HG03442 (cell line): Measurements from ENCODE around the gene HES5.

Source experiments
- ATAC-seq: cut with Tn5 transposase; IDR thresholded peaks from one replicate; pipeline ENCODE4 v1.9.1; 2021; ENCODE audit warnings: mild to moderate bottlenecking, moderate library complexity; ENCODE audit not compliant: unreplicated experiment

Gene HES5

GRCh38 chr1:2481885-2482284, 48.2 kb downstream of the HES5 start:
- no peak for ATAC-seq

- no peak for ATAC-seq
These were observed 49.1 kb downstream of the HES5 start for GRCh38 chr1:2480986-2481364.

- ATAC-seq, result no peak
These were observed 49.7 kb downstream of the HES5 start for GRCh38 chr1:2480236-2480985.

GRCh38 chr1:2479618-2480017, 50.4 kb downstream of the HES5 start:
- ATAC-seq, result no peak

- ATAC-seq, result no peak
These were observed 50.9 kb downstream of the HES5 start for GRCh38 chr1:2479186-2479585.
